ENCODE measurements around the gene GZMM.
"Not testable (repeated sequence)": the region's sequence is repeated elsewhere in the genome, so short reads cannot be mapped to it uniquely, and the experiment has no call there.

GZMM gene

DNA sequence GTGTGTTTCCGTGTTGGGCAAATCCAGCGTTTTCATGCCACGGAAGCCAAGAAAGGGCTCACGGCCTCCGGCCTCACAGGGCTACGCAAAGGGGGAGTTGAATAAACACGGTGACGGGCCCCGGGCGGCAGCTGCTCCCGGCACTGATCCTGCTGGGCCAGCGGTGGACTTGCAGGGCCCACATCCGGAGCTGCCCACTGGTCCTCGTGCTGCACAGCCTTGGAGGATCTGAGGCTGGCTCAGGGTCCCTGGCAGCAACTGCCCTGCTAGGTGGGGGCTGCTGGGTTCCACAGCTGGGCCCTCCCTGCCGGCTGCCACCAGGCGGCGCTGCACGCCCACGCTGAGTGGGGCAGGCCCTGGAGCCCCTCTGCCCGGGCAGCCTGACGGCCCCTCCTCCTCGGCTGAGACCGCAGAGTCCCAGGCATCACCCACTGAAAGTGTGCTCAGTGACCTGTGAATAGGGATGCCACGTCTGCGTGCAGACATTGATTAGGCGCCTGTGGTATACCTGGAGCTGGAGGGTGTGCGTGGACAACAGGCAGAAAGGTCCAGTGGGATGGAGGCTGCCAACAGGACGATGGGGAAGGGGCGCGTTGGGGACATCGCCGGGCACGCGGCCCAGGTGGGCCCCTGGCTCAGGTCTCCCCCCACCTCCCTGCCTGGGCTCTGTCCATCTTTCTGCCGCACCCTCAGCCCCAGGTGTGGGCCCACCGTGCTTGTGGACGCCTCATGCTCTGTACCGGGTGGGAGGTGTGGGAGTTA is 40.6 kb downstream of the GZMM start:
- H3K4me3 ChIP-seq (replicated peaks in 1 of 2; ENCODE audit: low read depth in 2 of 2, low read length in 2 of 2), result no peak overlapping the region
- DNase-seq (ENCODE audit: low read depth in 2 of 2), result peak; percentile 35 to 61
- TF ChIP-seq, protein P1, sequence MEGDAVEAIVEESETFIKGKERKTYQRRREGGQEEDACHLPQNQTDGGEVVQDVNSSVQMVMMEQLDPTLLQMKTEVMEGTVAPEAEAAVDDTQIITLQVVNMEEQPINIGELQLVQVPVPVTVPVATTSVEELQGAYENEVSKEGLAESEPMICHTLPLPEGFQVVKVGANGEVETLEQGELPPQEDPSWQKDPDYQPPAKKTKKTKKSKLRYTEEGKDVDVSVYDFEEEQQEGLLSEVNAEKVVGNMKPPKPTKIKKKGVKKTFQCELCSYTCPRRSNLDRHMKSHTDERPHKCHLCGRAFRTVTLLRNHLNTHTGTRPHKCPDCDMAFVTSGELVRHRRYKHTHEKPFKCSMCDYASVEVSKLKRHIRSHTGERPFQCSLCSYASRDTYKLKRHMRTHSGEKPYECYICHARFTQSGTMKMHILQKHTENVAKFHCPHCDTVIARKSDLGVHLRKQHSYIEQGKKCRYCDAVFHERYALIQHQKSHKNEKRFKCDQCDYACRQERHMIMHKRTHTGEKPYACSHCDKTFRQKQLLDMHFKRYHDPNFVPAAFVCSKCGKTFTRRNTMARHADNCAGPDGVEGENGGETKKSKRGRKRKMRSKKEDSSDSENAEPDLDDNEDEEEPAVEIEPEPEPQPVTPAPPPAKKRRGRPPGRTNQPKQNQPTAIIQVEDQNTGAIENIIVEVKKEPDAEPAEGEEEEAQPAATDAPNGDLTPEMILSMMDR (IDR thresholded peaks at IDR 0.05; ENCODE audit: low read depth, low read length), result peak; percentile 77

DNA sequence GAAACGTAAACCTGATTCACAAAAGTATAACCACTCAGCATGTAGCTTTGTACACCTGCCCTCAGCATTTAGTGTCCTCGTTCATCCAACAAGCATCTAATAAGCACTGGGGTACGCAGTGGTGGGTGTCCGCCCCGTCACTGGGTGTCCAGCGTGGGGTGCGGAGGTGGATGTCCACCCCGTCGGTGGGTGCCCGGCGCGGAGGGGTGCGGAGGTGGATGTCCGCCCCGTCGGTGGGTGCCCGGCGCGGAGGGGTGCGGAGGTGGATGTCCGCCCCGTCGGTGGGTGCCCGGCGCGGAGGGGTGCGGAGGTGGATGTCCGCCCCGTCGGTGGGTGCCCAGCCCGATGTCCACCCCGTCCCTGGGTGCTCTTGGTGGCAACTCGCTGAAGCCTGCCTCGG is 41.3 kb downstream of the GZMM start:
- not testable (repeated sequence) for H3K4me3 ChIP-seq (replicated peaks in 1 of 2; ENCODE audit: low read depth in 2 of 2, low read length in 2 of 2); DNase-seq (ENCODE audit: low read depth in 2 of 2)

DNA sequence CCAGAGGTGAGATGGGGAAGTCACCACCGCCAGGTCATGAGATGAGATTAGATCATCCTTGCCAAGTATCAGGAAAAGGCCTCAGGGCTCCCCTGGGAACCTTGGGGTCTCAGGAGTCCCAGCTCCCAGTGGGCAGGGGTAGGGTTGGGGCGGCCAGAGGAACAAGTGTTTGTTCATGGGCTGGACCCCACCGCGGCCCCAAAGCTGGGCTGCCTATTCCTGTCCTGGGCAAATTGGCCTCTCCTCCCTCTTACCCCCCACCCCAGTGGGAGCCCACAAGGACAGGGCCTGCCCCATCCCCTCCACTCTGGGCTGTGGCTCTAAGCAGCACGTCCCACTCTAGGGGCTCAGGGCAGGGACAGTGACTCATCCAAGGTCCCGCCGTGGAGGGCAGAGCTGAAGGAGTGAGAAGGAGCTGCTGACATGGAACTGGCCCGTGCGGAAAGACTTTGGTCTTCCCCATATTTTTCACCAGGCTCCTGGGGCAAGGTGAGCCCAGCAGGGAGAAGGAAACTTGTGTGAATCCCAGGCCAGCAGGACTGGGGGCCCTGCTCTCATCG is 41.8 kb downstream of the GZMM start:
- TF ChIP-seq, protein P1 (IDR thresholded peaks at IDR 0.05; ENCODE audit: low read depth, low read length), result no peak
- H3K4me3 ChIP-seq (replicated peaks in 1 of 2; ENCODE audit: low read depth in 2 of 2, low read length in 2 of 2), result no peak overlapping the region

DNA sequence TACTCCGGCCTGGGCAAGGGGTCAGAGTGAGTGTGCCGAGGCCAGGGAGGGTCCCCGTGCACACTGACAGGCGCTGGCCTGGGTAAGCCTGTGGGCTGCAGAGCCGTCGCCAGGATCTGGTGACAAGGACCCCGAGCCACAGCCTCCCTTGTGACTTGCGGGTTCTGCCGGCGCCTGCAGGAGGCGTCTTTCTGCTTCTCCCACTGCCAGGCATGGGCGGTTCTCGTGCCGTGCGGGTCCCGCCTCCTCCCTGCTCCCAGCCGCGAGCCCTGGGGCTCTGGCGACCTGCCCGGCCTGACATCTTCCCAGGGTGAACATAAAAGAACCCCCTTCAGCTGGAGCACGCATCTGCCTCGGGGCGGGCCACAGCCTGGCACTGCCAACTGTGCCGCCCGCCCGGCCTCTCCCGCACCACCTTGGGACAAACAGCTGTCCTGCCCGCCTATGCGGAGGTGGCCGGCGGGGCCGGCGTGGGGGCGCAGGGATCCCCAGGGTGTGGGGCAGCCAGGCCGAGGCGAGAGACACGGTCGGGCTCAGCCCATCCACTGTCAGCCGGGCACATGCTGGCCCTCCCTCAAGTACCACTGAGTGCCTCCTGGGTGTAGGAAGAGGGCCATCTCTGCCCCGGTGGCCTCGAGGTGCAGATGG is 44.4 kb downstream of the GZMM start:
- no peak overlapping the region for H3K4me3 ChIP-seq (replicated peaks in 1 of 2; ENCODE audit: low read depth in 2 of 2, low read length in 2 of 2)
- DNase-seq (ENCODE audit: low read depth in 2 of 2), result peak; percentile 70 to 84
- TF ChIP-seq, protein P1 (IDR thresholded peaks at IDR 0.05; ENCODE audit: low read depth, low read length), result peak; percentile 75

More for the DNA sequence above, 41.8 kb downstream of the GZMM start:
- DNase-seq (ENCODE audit: low read depth in 2 of 2), result no peak

DNA sequence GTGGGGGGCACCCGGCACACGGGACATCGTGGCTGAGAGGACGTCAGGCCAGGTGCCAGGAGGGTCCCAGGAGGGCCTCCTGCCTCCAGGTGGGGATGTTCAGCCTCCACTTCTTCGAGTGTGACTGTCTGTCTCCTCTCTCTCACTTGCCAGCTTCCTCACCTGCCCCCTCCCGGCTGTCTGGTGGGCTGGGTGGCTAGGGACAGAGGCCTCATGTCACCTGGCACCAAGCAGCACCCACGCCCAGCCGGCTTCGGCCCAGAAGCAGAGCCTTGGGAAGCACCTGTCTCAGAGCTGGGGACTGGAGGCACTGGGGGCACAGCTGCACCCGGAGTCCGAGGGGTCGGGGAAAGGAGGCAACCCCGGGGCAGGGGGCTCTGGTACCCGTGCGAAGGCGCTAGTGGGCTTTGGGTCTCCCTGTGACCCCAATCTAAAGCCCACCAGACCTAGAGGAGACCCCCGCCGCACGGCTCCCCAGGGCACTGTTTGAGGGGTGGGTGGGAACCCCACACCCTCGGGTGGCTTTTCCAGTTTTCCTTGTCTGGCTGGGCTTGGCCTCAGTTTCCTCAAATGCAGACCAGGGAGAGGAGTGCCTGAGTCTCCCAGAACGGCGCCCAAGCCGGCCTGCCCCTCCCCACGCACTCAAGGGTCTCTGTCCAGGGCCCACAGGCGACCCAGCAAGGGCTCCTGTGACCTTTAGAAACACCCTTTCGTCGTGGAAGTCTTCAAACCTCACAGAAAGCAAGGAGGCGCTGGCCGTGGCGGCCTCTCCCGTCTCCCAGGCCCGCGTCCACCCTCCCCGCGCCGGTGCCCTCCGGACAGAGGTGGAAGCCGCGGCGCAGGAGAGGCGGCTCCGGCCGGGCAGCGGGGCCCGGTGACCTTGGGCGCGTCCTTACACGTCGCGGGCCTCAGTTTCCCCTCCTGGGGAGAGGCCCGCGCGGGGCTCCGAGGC is 45.2 kb downstream of the GZMM start:
- TF ChIP-seq, protein P1 (IDR thresholded peaks at IDR 0.05; ENCODE audit: low read depth, low read length), result no peak
- no peak for DNase-seq (ENCODE audit: low read depth in 2 of 2)
- H3K4me3 ChIP-seq (replicated peaks in 1 of 2; ENCODE audit: low read depth in 2 of 2, low read length in 2 of 2), result no peak overlapping the region

DNA sequence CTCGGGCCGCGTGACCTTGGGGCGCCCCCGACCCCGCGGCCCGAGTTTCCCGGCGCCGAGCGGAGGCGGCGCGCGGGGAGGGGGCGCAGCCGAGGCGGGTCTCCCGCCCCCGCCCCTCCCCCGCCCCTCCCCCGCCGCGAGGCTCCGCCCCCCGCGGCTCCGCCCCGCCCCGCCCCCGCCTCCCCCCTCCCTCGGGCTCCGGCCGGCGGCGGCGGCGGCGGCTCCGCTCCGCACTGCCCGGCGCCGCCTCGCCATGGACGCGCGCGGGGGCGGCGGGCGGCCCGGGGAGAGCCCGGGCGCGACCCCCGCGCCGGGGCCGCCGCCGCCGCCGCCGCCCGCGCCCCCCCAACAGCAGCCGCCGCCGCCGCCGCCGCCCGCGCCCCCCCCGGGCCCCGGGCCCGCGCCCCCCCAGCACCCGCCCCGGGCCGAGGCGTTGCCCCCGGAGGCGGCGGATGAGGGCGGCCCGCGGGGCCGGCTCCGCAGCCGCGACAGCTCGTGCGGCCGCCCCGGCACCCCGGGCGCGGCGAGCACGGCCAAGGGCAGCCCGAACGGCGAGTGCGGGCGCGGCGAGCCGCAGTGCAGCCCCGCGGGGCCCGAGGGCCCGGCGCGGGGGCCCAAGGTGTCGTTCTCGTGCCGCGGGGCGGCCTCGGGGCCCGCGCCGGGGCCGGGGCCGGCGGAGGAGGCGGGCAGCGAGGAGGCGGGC is 46.0 kb downstream of the GZMM start, which contains the start of gene HCN2:
HCN2 (plus strand) TSS at position 189 of the 703 bp plus-strand sequence; CDS start at position 254, 65 bp downstream.
- DNase-seq (ENCODE audit: low read depth in 2 of 2), result no peak
- TF ChIP-seq, protein P1 (IDR thresholded peaks at IDR 0.05; ENCODE audit: low read depth, low read length), result no peak
- H3K4me3 ChIP-seq (replicated peaks in 1 of 2; ENCODE audit: low read depth in 2 of 2, low read length in 2 of 2), result peak within 1 kb of the TSS in 1 of 2 donors; percentile 21

Measured in cardiac fibroblast (primary cell).